Measurements from ENCODE around the gene NSMCE1.

Gene NSMCE1

GRCh38 chr16:27311448-27311830 is 42.9 kb upstream of the NSMCE1 start:
- Histone ChIP-seq H3K4me2 (ENCODE audit: low read depth, low read length) (no peak overlapping the region), H3K36me3 (replicated peaks; ENCODE audit: insufficient read depth, low read length) (no peaks in the 10 kb centered on the region), H3K9me3 (replicated peaks; ENCODE audit: insufficient read depth, low read length) (no peaks in the 10 kb centered on the region), H3F3A (ENCODE audit: insufficient read depth, low read length) (no peaks in the 10 kb centered on the region), H3K4me3 (ENCODE audit: low read length) (no peak overlapping the region), H4K20me1 (ENCODE audit: insufficient read depth, low read length) (no peaks in the 10 kb centered on the region), H3K79me2 (ENCODE audit: low read length) (no peaks in the 10 kb centered on the region), H3K9ac (ENCODE audit: low read length) (no peak overlapping the region), H3K4me1 (ENCODE audit: low read length) (no peaks in the 10 kb centered on the region), H3K9me2 (replicated peaks; ENCODE audit: insufficient read depth, low read length) (no peaks in the 10 kb centered on the region), H3K27me3 (replicated peaks; ENCODE audit: insufficient read depth, low read length) (no peaks in the 10 kb centered on the region), H2AFZ (ENCODE audit: low read length) (no peak overlapping the region), H3K27ac (ENCODE audit: low read length) (no peak overlapping the region)
- no peak for DNase-seq
- TF ChIP-seq CTCF (IDR thresholded peaks at IDR 0.05; ENCODE audit: low read length) (no peak), EZH2phosphoT487 (IDR thresholded peaks at IDR 0.05; ENCODE audit: low read length) (no peak), EZH2 (optimal IDR thresholded peaks at IDR 0.05; ENCODE audit: low read depth, low read length) (no peak)

- Histone ChIP-seq H3K9me2 (replicated peaks; ENCODE audit: insufficient read depth, low read length) (no peaks in the 10 kb centered on the region), H3K4me1 (ENCODE audit: low read length) (no peaks in the 10 kb centered on the region), H3F3A (ENCODE audit: insufficient read depth, low read length) (no peaks in the 10 kb centered on the region), H3K27me3 (replicated peaks; ENCODE audit: insufficient read depth, low read length) (no peaks in the 10 kb centered on the region), H3K4me3 (ENCODE audit: low read length) (no peak overlapping the region), H3K27ac (ENCODE audit: low read length) (no peak overlapping the region), H3K9me3 (replicated peaks; ENCODE audit: insufficient read depth, low read length) (no peaks in the 10 kb centered on the region), H4K20me1 (ENCODE audit: insufficient read depth, low read length) (no peaks in the 10 kb centered on the region), H2AFZ (ENCODE audit: low read length) (no peak overlapping the region), H3K4me2 (ENCODE audit: low read depth, low read length) (no peak overlapping the region), H3K9ac (ENCODE audit: low read length) (no peak overlapping the region), H3K79me2 (ENCODE audit: low read length) (no peaks in the 10 kb centered on the region), H3K36me3 (replicated peaks; ENCODE audit: insufficient read depth, low read length) (no peaks in the 10 kb centered on the region)
- no peak for DNase-seq
- TF ChIP-seq EZH2 (optimal IDR thresholded peaks at IDR 0.05; ENCODE audit: low read depth, low read length) (no peak), CTCF (IDR thresholded peaks at IDR 0.05; ENCODE audit: low read length) (no peak), EZH2phosphoT487 (IDR thresholded peaks at IDR 0.05; ENCODE audit: low read length) (no peak)
These were observed 42.2 kb upstream of the NSMCE1 start for GRCh38 chr16:27310576-27311447.

- Histone ChIP-seq H3K4me1 (ENCODE audit: low read length) (no peaks in the 10 kb centered on the region), H3K9me3 (replicated peaks; ENCODE audit: insufficient read depth, low read length) (no peaks in the 10 kb centered on the region), H3K27ac (ENCODE audit: low read length) (no peak overlapping the region), H3F3A (ENCODE audit: insufficient read depth, low read length) (no peaks in the 10 kb centered on the region), H2AFZ (ENCODE audit: low read length) (no peak overlapping the region), H3K4me3 (ENCODE audit: low read length) (no peak overlapping the region), H4K20me1 (ENCODE audit: insufficient read depth, low read length) (no peaks in the 10 kb centered on the region), H3K4me2 (ENCODE audit: low read depth, low read length) (no peak overlapping the region), H3K9ac (ENCODE audit: low read length) (no peak overlapping the region), H3K36me3 (replicated peaks; ENCODE audit: insufficient read depth, low read length) (no peaks in the 10 kb centered on the region), H3K79me2 (ENCODE audit: low read length) (no peaks in the 10 kb centered on the region), H3K9me2 (replicated peaks; ENCODE audit: insufficient read depth, low read length) (no peaks in the 10 kb centered on the region), H3K27me3 (replicated peaks; ENCODE audit: insufficient read depth, low read length) (no peaks in the 10 kb centered on the region)
- TF ChIP-seq CTCF (IDR thresholded peaks at IDR 0.05; ENCODE audit: low read length) (no peak), EZH2 (optimal IDR thresholded peaks at IDR 0.05; ENCODE audit: low read depth, low read length) (no peak), EZH2phosphoT487 (IDR thresholded peaks at IDR 0.05; ENCODE audit: low read length) (no peak)
- no peak for DNase-seq
These were observed 40.2 kb upstream of the NSMCE1 start for GRCh38 chr16:27308792-27309191.
